KBM-7 (cell line): ENCODE measurements around the gene TPM2.

Experiments used
- DNase-seq: peaks from one replicate; pipeline ENCODE4 v3.0.0-alpha.2; 2015
- in situ Hi-C: fragments of 300-500 bp; cut with MboI; formaldehyde crosslinking; loops from 2 replicates; pipeline ENCODE4 v1.14.3; 2020; ENCODE audit warnings: low sequenced_read_pairs, low pct_unique_long_range_greater_than_20kb, mixed read lengths

The TPM2 gene

DNA sequence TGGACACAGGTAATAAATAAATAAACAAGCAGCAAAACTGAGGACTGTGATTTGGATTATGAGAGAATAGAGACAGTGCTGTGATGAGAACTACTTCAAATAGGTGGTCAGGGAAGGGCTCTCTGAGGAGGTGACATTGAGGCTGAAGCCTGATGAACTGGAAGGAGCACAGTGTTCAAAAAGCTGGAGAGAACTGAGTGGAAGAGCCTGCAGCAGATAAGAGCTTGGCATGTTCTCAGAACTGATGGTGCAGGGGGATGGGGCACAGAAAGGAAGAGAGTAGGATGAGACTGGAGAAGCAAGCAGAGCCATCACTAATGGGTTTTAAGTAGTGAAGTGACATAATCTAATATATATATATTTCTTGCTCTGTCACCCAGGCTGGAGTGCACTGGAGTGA is 11.2 kb upstream of the TPM2 start:
- DNase-seq = no peak
- in situ Hi-C loops = no loop called here

DNA sequence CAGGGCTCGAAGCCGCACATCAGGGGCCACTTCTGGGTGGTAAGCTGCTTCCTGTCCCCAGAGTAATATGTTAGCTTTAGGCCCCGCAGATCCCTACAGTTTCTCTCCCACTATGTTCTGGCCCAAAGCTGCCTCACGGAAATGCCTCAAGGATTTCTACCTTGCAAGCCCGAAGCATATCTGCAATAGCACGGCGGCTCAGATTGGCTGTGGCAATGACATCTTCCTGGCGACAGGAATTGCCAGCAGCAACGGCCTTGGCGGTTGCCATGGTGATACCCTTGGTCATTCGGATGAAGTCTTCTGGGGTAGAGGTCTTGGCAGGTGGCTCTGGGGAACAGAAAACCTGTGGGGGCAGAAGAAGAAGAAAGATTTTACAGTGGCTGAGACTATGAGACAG is 10.3 kb upstream of the TPM2 start:
- in situ Hi-C loops = no loop called here
- DNase-seq = no peak

GRCh38 chr9:35698231-35698630 is 8.5 kb upstream of the TPM2 start:
- DNase-seq = no peak
- in situ Hi-C loops = no loop called here

GRCh38 chr9:35697486-35697885 is 7.8 kb upstream of the TPM2 start:
- in situ Hi-C loops = no loop called here
- no peak for DNase-seq

DNA sequence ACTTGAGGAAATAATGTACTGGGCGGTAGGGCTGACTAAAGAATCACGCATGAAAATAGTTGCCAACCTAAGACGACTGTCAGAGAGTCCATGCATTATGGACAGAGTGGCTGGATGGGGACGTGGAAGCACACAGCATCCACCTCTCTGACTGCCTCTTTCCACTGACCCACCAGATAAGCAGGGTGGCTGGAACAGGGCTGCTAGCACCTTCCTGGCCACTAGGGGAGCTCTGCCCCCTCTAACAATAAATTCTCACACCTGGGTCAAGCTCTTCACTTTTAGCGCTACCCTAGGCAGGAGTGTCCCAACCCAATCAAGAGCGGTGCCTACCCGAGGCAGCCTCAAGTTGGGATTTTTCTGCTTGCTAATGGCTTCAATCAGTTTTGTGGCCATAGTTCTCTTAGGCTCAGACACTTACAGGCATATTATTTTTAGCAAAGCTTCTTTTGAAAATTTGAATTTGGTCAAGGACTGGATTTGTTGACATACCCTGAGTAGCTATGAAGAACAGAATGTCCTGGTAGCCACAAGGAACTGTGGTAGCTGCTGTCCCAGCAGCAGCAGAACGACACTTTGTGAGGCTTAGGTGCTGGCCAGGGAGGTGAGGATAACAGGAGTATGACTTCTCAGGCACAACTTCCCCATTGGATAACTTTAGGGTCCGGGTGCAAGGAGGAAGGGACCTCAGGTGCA is 6.9 kb upstream of the TPM2 start:
- peak; percentile 69 for DNase-seq
- in situ Hi-C loops = no loop called here

DNA sequence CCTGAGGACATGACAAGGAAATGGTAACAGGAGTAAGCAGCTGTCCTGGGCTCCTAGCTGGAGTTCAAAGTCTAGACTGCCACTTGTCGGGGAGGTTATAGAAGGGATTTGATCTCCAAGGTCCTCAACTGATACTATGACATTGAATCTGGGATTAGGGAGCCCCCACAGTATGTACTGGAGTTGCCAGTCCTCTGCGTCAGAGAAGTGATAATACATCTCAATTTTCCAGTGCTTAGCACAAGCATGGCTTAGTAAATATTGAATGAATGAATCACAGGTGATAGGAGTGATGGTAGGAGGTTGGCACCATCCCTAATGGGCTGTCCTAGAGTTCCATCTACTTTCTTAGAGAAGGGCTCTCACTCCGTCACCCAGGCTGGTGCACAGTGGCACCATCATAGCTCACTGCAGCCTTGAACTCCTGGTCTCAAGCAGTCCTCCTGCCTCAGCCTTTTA is 6.2 kb upstream of the TPM2 start:
- in situ Hi-C loops = no loop called here
- DNase-seq = no peak

DNA sequence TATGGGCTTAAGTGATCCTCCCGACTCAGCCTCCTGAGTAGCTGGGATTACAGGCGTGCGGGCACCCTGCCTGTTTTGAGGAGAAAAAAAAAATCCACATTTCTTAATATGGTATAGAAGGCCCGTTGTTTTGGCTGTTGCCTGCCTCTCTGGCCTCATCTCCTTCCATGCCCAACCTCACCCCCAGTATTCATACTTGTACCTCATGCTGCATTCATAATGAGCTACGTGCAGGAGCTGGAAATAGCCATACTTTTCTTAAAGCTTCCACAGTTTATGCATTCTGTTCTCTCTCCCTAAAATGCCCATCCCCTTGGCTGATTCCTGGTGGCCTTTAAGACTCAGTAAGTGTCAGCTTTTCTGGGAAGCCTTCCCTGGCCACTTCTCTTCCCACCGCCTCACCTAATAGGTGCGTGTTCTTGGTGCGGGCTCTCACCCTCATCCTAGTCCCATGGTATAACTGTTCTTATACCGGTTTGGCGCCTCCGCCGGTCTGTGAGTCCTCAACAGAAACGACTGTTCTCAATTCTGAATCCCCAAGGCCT is 2.1 kb upstream of the TPM2 start:
- in situ Hi-C loops = no loop called here
- no peak for DNase-seq

- in situ Hi-C loops = no loop called here
- no peak for DNase-seq
Measured at GRCh38 chr9:35691334-35691650, 1.6 kb upstream of the TPM2 start.

DNA sequence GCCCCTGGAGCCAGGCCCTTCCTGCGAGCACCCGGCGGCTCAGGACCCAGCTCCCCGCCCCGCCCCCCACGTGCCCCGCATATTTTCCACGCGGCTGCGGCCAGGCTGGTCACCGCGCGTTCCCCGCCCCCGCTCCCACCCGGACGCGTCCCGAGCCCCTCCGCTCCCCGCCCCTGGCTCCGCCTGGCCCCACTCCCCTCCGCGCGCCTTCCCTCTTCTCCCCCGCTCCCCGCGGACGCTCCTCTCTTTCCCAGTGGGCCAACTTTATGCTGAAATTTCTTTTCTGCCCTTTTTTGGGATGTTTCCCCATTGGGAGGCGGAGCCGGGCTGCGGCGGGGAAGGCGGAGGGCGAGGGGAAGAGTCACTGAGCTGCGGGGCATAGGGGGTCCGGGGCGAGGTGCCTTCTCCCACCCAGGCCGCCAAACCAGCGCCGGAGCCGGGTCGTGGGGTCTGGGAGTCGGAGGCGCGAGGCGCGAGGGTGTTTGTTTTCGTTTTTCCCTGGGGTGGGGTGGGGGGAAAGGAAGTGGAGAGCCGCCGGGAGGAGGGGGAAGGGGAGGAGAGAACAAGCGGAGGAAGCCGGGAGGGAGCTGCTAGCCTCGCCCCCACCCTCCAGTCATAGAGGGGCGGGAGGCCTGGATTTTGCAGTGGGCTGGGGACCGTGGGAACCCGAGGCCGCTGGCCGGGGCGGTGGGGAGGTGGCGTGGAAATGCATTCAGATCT is 1.0 kb upstream of the TPM2 start:
- in situ Hi-C loops = no loop called here
- DNase-seq = peak; percentile 62

- in situ Hi-C loops = no loop called here
- DNase-seq = no peak
Measured at GRCh38 chr9:35690294-35690613, 529 bp upstream of the TPM2 start.

GRCh38 chr9:35688558-35689541 is 875 bp downstream of the TPM2 start:
- in situ Hi-C loops = no loop called here
- no peak for DNase-seq

DNA sequence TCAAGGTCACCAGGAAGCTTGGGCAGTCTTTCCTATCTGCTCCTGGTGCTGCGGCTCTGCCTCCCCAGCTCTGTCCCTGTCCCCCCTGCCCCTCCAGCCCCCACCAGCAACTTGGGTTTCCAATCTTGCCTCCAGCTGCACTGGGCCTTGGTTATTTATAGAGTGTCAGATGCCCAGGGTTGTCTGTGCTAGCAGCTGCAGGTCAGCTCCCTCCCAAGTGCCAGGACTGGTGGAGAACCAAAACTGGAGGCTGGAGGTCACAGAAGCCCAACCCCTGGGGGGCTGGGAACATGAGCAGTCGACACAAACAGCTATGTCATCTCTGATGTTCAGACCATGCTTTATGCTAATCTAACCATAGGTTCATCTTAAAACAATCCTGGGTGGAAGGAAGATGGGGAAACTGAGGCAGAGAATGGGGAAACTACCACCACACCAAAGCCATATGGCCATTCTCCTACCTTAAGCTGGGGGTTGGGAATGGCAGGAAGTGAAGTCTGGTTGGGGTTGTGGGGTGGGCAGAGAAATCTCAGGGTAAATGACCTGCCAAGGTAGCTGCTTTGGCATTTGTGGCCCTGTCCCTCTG is 1.7 kb downstream of the TPM2 start:
- in situ Hi-C loops = no loop called here
- no peak for DNase-seq

DNA sequence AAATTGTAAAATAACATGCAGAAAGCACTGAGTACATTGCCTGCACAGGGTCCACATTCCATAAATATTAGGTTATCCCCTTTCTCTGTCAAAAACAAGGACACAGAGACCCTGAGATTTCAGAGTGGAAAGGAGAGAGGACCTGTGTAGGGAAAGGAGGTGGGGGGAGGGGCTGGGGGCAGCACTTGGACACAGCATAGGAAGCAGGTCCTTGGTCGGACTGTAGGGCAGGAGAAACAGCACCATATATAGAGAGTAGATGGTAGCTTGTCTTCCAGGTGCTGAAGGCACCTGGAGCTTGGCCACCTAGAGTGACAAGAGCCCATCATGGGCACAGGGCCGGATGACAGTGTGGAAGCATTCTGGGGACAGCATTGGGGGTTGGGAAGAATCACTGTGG is 2.4 kb downstream of the TPM2 start:
- no peak for DNase-seq
- in situ Hi-C loops = no loop called here

GRCh38 chr9:35686222-35687203 is 3.2 kb downstream of the TPM2 start:
- in situ Hi-C loops = no loop called here
- no peak for DNase-seq

GRCh38 chr9:35685506-35685905 is 4.2 kb downstream of the TPM2 start:
- in situ Hi-C loops = no loop called here
- DNase-seq = no peak

GRCh38 chr9:35684921-35685320 is 4.8 kb downstream of the TPM2 start:
- in situ Hi-C loops = no loop called here
- DNase-seq = no peak

GRCh38 chr9:35683323-35683722 is 6.4 kb downstream of the TPM2 start:
- in situ Hi-C loops = no loop called here
- no peak for DNase-seq

- DNase-seq = no peak
- in situ Hi-C loops = no loop called here
Measured at GRCh38 chr9:35682520-35683315, 7.0 kb downstream of the TPM2 start.
